Endothelial cell of umbilical vein (primary cell): ENCODE measurements around the gene KANSL1L. TPM values are rescaled to one million over a fixed set of nuclear protein-coding genes. Genes with fewer than 3 reads are reported as not detected.

Source experiments
- BruUV-seq: library from RNA; stranded (reverse); fragments of 400-500 nt; replicated peaks from 2 replicates; lab custom pipeline; 2021; lab: Mats Ljungman, UMichigan
- CTCF ChIA-PET: fragments of 300-600, 350-600 bp; sonication (Branson Sonifier 250); formaldehyde crosslinking; loops from one replicate; lab custom pipeline; 2021; ENCODE audit warnings: antibody characterized with exemption, inconsistent platforms; lab: Charles Lee
- POLR2A ChIA-PET: fragments of 300-600, 350-600 bp; sonication (Branson Sonifier 250); formaldehyde crosslinking; loops from one replicate; lab custom pipeline; 2021; ENCODE audit warnings: antibody characterized with exemption, inconsistent platforms; lab: Charles Lee
- DNase-seq: peaks from one replicate; pipeline ENCODE4 v3.0.0-alpha.2; 2011; ENCODE audit warnings: low read depth, low spot score
- FAIRE-seq: peaks from 2 replicates; lab custom pipeline; 2011; peaks lifted over from hg19 to GRCh38; lab: Jason Lieb, UNC
- H2AFZ ChIP-seq: 2 replicates; pipeline ENCODE4 v1.6.0; 2012; ENCODE audit warnings: low read depth, low read length, control low read depth, inconsistent platforms
- H3K27ac ChIP-seq: 2 replicates; pipeline ENCODE4 v1.5.1; 2011; ENCODE audit warnings: low read depth, mild to moderate bottlenecking, control low read depth, low read length, moderate library complexity; ENCODE audit not compliant: insufficient read depth
- H3K27me3 ChIP-seq, 2 experiments: 2 replicates each; pipeline versions ENCODE4 v1.6.0 to v1.6.1; 2011; ENCODE audit warnings: low read length in 2 of 2, mixed read lengths in 1 of 2; ENCODE audit not compliant: control insufficient read depth in 2 of 2, insufficient read depth in 2 of 2
- H3K36me3 ChIP-seq, 2 experiments: 2 replicates in 1 of 2; 3 replicates in 1 of 2; pipeline ENCODE4 v1.5.1; 2011; ENCODE audit warnings: low read length in 2 of 2, mild to moderate bottlenecking in 1 of 2, moderate library complexity in 1 of 2; ENCODE audit not compliant: control insufficient read depth in 2 of 2, insufficient read depth in 2 of 2; ENCODE audit errors: extremely low read depth in 1 of 2
- H3K4me1 ChIP-seq: 3 replicates; pipeline ENCODE4 v1.5.1; 2011; ENCODE audit warnings: mild to moderate bottlenecking, low read length; ENCODE audit not compliant: control insufficient read depth, insufficient read depth; ENCODE audit errors: extremely low read depth
- H3K4me2 ChIP-seq: 2 replicates; pipeline ENCODE4 v1.6.1; 2011; ENCODE audit warnings: low read length, control low read depth, mixed read lengths; ENCODE audit not compliant: insufficient read depth
- H3K4me3 ChIP-seq, 3 experiments: fragments of 200-600 bp in 1 of 3; sonication (generic), shearing (Covaris generic) in 1 of 3; replicated peaks in 1 of 3; 2 replicates each; pipeline ENCODE4 v1.5.1; 2011 to 2016; ENCODE audit warnings: control low read depth in 3 of 3, low read length in 3 of 3, mild to moderate bottlenecking in 2 of 3, inconsistent platforms in 1 of 3, low read depth in 1 of 3, moderate library complexity in 1 of 3; ENCODE audit not compliant: insufficient read depth in 1 of 3
- H3K79me2 ChIP-seq: 2 replicates; pipeline ENCODE4 v1.6.0; 2012; ENCODE audit warnings: low read length, inconsistent platforms; ENCODE audit not compliant: control insufficient read depth, insufficient read depth
- H3K9ac ChIP-seq: replicated peaks from 2 replicates; pipeline ENCODE3; 2011; ENCODE audit warnings: low read length, control low read depth; ENCODE audit not compliant: insufficient read depth; ENCODE audit errors: extremely low read depth
- H3K9me1 ChIP-seq: replicated peaks from 3 replicates; pipeline ENCODE4 v1.6.0; 2011; ENCODE audit warnings: mild to moderate bottlenecking, low read length; ENCODE audit not compliant: control insufficient read depth, insufficient read depth; ENCODE audit errors: extremely low read depth
- H3K9me3 ChIP-seq: replicated peaks from 2 replicates; pipeline ENCODE4 v1.5.1; 2012; ENCODE audit warnings: low read length, inconsistent platforms; ENCODE audit not compliant: control insufficient read depth, insufficient read depth
- H4K20me1 ChIP-seq: replicated peaks from 2 replicates; pipeline ENCODE3; 2011; ENCODE audit warnings: mild to moderate bottlenecking, low read length; ENCODE audit not compliant: control insufficient read depth, insufficient read depth; ENCODE audit errors: extremely low read depth
- EZH2 ChIP-seq: IDR thresholded peaks from 2 replicates; pipeline ENCODE4 v1.6.1; 2012; ENCODE audit warnings: borderline replicate concordance, low read depth, mild to moderate bottlenecking, moderate library complexity, low read length, inconsistent platforms; ENCODE audit not compliant: severe bottlenecking
- FOS ChIP-seq: IDR thresholded peaks from 2 replicates; pipeline ENCODE4 v1.6.1; 2011; ENCODE audit warnings: mild to moderate bottlenecking, low read length, moderate library complexity, borderline replicate concordance; ENCODE audit not compliant: insufficient read depth
- GATA2 ChIP-seq: IDR thresholded peaks from 2 replicates; pipeline ENCODE4 v1.7.0; 2011; ENCODE audit warnings: low read depth, mild to moderate bottlenecking, moderate library complexity, mixed read lengths, low read length; ENCODE audit not compliant: insufficient read length, insufficient read depth
- JUN ChIP-seq: IDR thresholded peaks from 2 replicates; pipeline ENCODE4 v1.6.1; 2011; ENCODE audit warnings: borderline replicate concordance, low read depth; ENCODE audit not compliant: insufficient read length, insufficient read depth
- MAX ChIP-seq: IDR thresholded peaks from 2 replicates; pipeline ENCODE4 v1.6.1; 2011; ENCODE audit not compliant: insufficient read depth, insufficient read length
- MYC ChIP-seq: IDR thresholded peaks from one replicate; pipeline ENCODE4 v1.6.1; 2011; ENCODE audit warnings: mild to moderate bottlenecking, low read depth, low read length
- POLR2A ChIP-seq: IDR thresholded peaks from 2 replicates; pipeline ENCODE4 v1.6.1; 2012; ENCODE audit warnings: low read depth, mild to moderate bottlenecking, control low read depth, low read length
- POLR2AphosphoS5 ChIP-seq: IDR thresholded peaks from 2 replicates; pipeline ENCODE4 v1.6.1; 2012; ENCODE audit warnings: low read depth, mild to moderate bottlenecking, control low read depth, low read length, moderate library complexity; ENCODE audit not compliant: insufficient read depth
- dilution Hi-C: fragments of 300-500 bp; cut with MboI; formaldehyde crosslinking; loops from one replicate; pipeline ENCODE4 v1.15.0; 2019; ENCODE audit warnings: low sequenced_read_pairs; ENCODE audit not compliant: extremely low pct_ligation_motif_present
- intact Hi-C: fragments of 100-400 bp; cut with micrococcal nuclease; formaldehyde crosslinking; loops from one replicate; pipeline ENCODE4 v1.10.0; 2022
- polyA plus RNA-seq, 4 experiments: library from polyadenylated mRNA; depleted of rRNA in 3 of 4; stranded (reverse) in 3 of 4; unstranded in 1 of 4; fragments of >200 nt; gene quantifications; 2 replicates each; pipeline versions ENCODE4 v1.2.1 to v1.2.3, GENCODE V29; 2011 to 2012; ENCODE audit warnings: missing spikeins in 1 of 4
- total RNA-seq: library from RNA; stranded (reverse); gene quantifications from 2 replicates; pipeline ENCODE4 v1.2.3, GENCODE V29; 2021
- TF ChIP-seq, protein P1 (sequence below), 2 donors: IDR thresholded peaks; 1 replicate in 1 of 2; 2 replicates in 1 of 2; pipeline ENCODE4 v1.5.1; 2011; ENCODE audit warnings: low read length in 2 of 2, mild to moderate bottlenecking in 2 of 2, moderate library complexity in 2 of 2, control low read depth in 1 of 2, inconsistent platforms in 1 of 2, low read depth in 1 of 2; ENCODE audit not compliant: insufficient read depth in 1 of 2; ENCODE audit errors: extremely low read depth in 1 of 2

The KANSL1L gene
- total and polyA plus RNA-seq, 2 donors (not counting 3 experiments of a cell fraction or from before 2014, with no cell fraction given): 4.3 to 14.0 TPM

DNA sequence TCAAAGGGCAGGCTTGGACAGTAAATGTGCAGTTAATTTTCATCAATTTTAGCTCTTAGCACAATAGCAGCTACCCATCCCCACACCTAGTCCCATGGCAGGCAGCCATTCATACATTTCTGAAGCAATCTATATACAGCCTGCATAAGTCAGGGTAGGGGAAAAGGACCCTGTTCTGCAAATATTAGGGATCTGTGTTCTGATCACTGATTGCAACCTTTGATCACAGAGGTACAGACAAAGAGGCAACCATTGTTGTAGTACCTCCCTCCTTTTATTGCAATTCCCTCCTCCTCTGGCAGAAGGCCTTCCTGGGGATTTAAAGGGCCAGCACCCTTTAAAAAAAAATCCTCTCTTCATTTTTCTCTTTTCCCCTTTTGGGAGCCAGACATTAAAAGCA lies 58.3 kb downstream of the KANSL1L start:
- Histone ChIP-seq H3K79me2 (no peaks in the 10 kb centered on the region), H3K9ac (no peak overlapping the region), H3K9me3 (no peaks in the 10 kb centered on the region), H2AFZ (no peak overlapping the region), H3K4me2 (no peak overlapping the region), H3K4me1 (no peaks in the 10 kb centered on the region), H3K9me1 (no peaks in the 10 kb centered on the region), H3K4me3 (no peak overlapping the region), H3K36me3 (no peaks in the 10 kb centered on the region), H4K20me1 (no peaks in the 10 kb centered on the region), H3K27me3 (no peaks in the 10 kb centered on the region), H3K27ac (no peak overlapping the region)
- dilution Hi-C loops: no loop called here
- intact Hi-C loops: no loop called here
- FAIRE-seq (no peak), DNase-seq (no peak)
- ChIA-PET POLR2A (no interaction called here), CTCF (no interaction called here)
- BruUV-seq: no TSS peak
- TF ChIP-seq POLR2A (no peak), FOS (no peak), MAX (no peak), MYC (no peak), JUN (no peak), GATA2 (no peak), POLR2AphosphoS5 (no peak), EZH2 (no peak)
- TF ChIP-seq, protein P1, sequence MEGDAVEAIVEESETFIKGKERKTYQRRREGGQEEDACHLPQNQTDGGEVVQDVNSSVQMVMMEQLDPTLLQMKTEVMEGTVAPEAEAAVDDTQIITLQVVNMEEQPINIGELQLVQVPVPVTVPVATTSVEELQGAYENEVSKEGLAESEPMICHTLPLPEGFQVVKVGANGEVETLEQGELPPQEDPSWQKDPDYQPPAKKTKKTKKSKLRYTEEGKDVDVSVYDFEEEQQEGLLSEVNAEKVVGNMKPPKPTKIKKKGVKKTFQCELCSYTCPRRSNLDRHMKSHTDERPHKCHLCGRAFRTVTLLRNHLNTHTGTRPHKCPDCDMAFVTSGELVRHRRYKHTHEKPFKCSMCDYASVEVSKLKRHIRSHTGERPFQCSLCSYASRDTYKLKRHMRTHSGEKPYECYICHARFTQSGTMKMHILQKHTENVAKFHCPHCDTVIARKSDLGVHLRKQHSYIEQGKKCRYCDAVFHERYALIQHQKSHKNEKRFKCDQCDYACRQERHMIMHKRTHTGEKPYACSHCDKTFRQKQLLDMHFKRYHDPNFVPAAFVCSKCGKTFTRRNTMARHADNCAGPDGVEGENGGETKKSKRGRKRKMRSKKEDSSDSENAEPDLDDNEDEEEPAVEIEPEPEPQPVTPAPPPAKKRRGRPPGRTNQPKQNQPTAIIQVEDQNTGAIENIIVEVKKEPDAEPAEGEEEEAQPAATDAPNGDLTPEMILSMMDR (IDR thresholded peaks at IDR 0.05; ENCODE audit: extremely low read depth in 1 of 2, insufficient read depth in 1 of 2, low read depth in 1 of 2, low read length in 2 of 2): no peak
